Measurements from ENCODE around the gene CREB3L4.
"Not testable (repeated sequence)": the region's sequence is repeated elsewhere in the genome, so short reads cannot be mapped to it uniquely, and the experiment has no call there.

Gene CREB3L4

GRCh38 chr1:153958111-153958960, 9.4 kb upstream of the CREB3L4 start, which contains the start of gene CRTC2:
Gene CRTC2, minus strand, starts transcription at chr1:153958612. Its CDS starts 115 bp downstream, at chr1:153958497.
- peak; percentile 93 for DNase-seq (ENCODE audit: low read depth in 2 of 2)

GRCh38 chr1:153958961-153959260, 8.8 kb upstream of the CREB3L4 start:
- DNase-seq (ENCODE audit: low read depth in 2 of 2), result no peak

GRCh38 chr1:153959454-153959853, 8.2 kb upstream of the CREB3L4 start:
- no peak for DNase-seq (ENCODE audit: low read depth in 2 of 2)

GRCh38 chr1:153960206-153960605, 7.5 kb upstream of the CREB3L4 start:
- DNase-seq (ENCODE audit: low read depth in 2 of 2), result no peak

- DNase-seq (ENCODE audit: low read depth in 2 of 2), result no peak
These were observed 6.3 kb upstream of the CREB3L4 start for GRCh38 chr1:153961421-153961820.

GRCh38 chr1:153962088-153963029, 5.3 kb upstream of the CREB3L4 start:
- DNase-seq (ENCODE audit: low read depth in 2 of 2), result no peak

GRCh38 chr1:153963030-153963849, 4.5 kb upstream of the CREB3L4 start, which contains the start of gene SLC39A1:
Gene SLC39A1, minus strand, starts transcription at chr1:153963537. Its CDS starts 822 bp downstream, at chr1:153962715.
- peak; percentile 85 to 86 for DNase-seq (ENCODE audit: low read depth in 2 of 2)

- no peak for DNase-seq (ENCODE audit: low read depth in 2 of 2)
These were observed 3.8 kb upstream of the CREB3L4 start for GRCh38 chr1:153963850-153964331.

- DNase-seq (ENCODE audit: low read depth in 2 of 2), result no peak
These were observed 280 bp downstream of the CREB3L4 start for GRCh38 chr1:153968000-153968363.

GRCh38 chr1:153968408-153968807, 706 bp downstream of the CREB3L4 start:
- no peak for DNase-seq (ENCODE audit: low read depth in 2 of 2)

GRCh38 chr1:153968972-153969371, 1.3 kb downstream of the CREB3L4 start:
- no peak for DNase-seq (ENCODE audit: low read depth in 2 of 2)

GRCh38 chr1:153970346-153970745, 2.6 kb downstream of the CREB3L4 start:
- no peak for DNase-seq (ENCODE audit: low read depth in 2 of 2)

GRCh38 chr1:153973071-153973470, 5.4 kb downstream of the CREB3L4 start:
- DNase-seq (ENCODE audit: low read depth in 2 of 2), result no peak

GRCh38 chr1:153973525-153973924, 5.8 kb downstream of the CREB3L4 start:
- no peak for DNase-seq (ENCODE audit: low read depth in 2 of 2)

- DNase-seq (ENCODE audit: low read depth in 2 of 2), result no peak
These were observed 9.1 kb downstream of the CREB3L4 start for GRCh38 chr1:153976819-153977249.

GRCh38 chr1:153977250-153978240, 9.8 kb downstream of the CREB3L4 start, which contains the start of gene JTB:
Gene JTB, minus strand, starts transcription at chr1:153977674. Its CDS starts 422 bp downstream, at chr1:153977252.
- no peak for DNase-seq (ENCODE audit: low read depth in 2 of 2)

- no peak for DNase-seq (ENCODE audit: low read depth in 2 of 2)
These were observed 10.7 kb downstream of the CREB3L4 start for GRCh38 chr1:153978274-153978909.

GRCh38 chr1:153979091-153979490, 11.4 kb downstream of the CREB3L4 start:
- not testable (repeated sequence) for DNase-seq (ENCODE audit: low read depth in 2 of 2)

- not testable (repeated sequence) for DNase-seq (ENCODE audit: low read depth in 2 of 2)
These were observed 14.0 kb downstream of the CREB3L4 start for GRCh38 chr1:153981735-153982134.
